Measurements from ENCODE around the gene ELMO1.

GRCh38 chr7:37089972-37090371 is 358.7 kb downstream of the ELMO1 start:
- TF ChIP-seq FOXA1 (IDR thresholded peaks at IDR 0.05) (no peak), NFRKB (IDR thresholded peaks at IDR 0.05) (no peak), L3MBTL2 (conservative IDR thresholded peaks at IDR 0.05) (no peak), FOXM1 (IDR thresholded peaks at IDR 0.05; ENCODE audit: borderline replicate concordance) (no peak), SP1 (IDR thresholded peaks at IDR 0.05) (no peak), ELF4 (IDR thresholded peaks at IDR 0.05) (no peak), TARDBP (IDR thresholded peaks at IDR 0.05) (no peak), BHLHE40 (IDR thresholded peaks at IDR 0.05; ENCODE audit: borderline replicate concordance) (no peak), SUZ12 (IDR thresholded peaks at IDR 0.05) (no peak), HDGF (IDR thresholded peaks at IDR 0.05; ENCODE audit: borderline replicate concordance) (no peak), FOXK2 (IDR thresholded peaks at IDR 0.05) (no peak), ZNF384 (IDR thresholded peaks at IDR 0.05) (no peak), PKNOX1 (IDR thresholded peaks at IDR 0.05) (no peak), ARNT (IDR thresholded peaks at IDR 0.05) (no peak)
